NCI-H1105 (cell line): ENCODE results near the gene FAF2.
"Not testable (repeated sequence)": the region's sequence is repeated elsewhere in the genome, so short reads cannot be mapped to it uniquely, and the experiment has no call there.

Experiments
- DNase-seq: peaks from one replicate; lab custom pipeline; 2025; lab: John Stamatoyannopoulos, UW

The FAF2 gene

GRCh38 chr5:176454724-176455394 lies 6.7 kb downstream of the FAF2 start:
- DNase-seq, result no peak

GRCh38 chr5:176458904-176459561 lies 10.8 kb downstream of the FAF2 start:
- DNase-seq, result no peak

GRCh38 chr5:176461349-176461748 lies 13.2 kb downstream of the FAF2 start:
- no peak for DNase-seq

- DNase-seq, result no peak
Observed at GRCh38 chr5:176463113-176463764, 15.1 kb downstream of the FAF2 start.

GRCh38 chr5:176466245-176466871 lies 18.2 kb downstream of the FAF2 start:
- DNase-seq, result no peak

GRCh38 chr5:176469296-176469695 lies 21.1 kb downstream of the FAF2 start:
- DNase-seq, result no peak

GRCh38 chr5:176470539-176470938 lies 22.4 kb downstream of the FAF2 start:
- no peak for DNase-seq

GRCh38 chr5:176471098-176471497 lies 22.9 kb downstream of the FAF2 start:
- DNase-seq, result no peak

DNA sequence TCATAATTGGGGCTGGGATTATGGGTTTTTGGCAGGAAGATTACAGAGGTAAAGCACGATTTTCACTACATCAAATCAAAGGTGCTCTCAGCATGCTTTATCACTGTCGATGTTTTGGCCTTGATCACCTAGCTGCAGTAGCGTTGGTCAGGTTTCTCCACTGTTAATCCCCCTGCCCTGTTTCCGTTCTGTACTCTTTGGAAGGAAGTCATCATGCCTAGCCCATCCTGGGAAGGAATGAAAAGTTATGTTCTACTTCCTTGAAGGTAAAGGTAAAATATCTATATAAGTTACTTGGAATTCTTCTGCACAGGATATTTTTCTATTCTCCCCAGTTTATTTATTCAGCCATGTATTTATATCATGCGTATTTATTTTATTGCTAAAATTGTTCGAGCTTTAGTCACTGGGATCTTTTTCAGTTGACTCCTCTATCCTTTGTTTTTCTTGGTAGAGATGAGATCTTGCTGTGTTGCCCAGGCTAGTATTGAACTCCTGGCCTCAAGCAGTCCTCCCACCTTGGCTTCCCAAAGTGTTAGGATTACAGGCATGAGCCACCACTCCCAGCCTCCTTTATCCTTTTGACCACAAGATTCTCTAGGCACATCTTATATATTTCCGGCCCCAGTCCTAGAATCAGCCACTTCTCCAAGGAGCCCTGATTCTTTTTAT lies 25.3 kb downstream of the FAF2 start:
- DNase-seq, result no peak

DNA sequence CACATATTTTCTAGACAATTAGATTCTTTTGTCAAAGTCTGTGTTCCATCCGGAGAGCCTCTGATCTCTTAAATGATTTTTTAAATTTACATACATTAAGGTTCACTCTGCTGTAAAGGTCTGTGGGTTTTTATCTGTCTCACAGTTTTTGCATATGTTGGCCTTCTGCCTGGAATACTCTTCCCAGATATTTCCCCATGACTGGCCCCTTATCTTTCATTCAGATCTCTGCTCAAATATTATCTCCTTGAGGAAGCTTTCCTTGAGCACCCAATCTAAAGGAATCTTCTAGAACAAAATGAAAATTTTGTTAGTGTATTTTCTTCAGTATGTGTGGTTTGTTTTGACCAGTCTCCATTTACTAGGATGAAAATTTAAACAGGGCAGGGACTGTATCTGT lies 26.3 kb downstream of the FAF2 start:
- no peak for DNase-seq

DNA sequence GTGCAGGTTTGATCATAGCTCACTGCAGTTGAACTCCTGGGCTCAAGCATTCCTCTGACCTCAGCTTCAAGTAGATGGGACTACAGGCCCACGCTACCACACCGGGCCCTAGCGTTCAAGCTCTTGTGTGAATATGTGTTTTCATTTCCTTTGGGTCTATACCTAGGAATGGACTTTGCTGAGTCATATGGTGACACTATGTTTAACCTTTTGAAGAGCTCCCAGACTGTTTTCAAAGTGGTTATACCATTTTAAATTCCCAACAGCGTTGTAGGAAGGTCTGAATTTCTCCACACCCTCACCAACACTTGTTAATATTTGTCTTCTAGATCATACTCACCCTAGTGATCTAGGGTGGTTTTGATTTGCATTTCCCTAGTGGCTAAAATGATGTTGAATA lies 33.5 kb downstream of the FAF2 start:
- DNase-seq, result no peak

DNA sequence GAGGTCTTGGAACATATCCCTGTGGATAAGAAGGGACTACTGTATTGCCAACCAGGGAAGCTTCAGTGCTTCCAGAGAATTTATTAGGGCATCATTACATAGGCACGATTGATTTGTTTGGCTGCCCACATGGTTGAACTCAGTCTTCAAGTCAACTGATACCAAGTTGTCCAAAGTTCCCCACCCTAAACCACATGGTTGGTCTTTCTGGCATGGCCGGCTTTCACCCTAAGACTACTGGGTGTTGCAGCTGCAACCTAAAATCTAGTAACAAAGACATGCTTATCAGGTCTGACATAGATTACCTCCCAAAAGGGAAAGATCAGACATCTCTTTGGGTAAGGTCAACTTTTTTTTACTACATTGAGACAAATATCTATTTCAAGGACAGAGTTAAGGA lies 37.0 kb downstream of the FAF2 start:
- DNase-seq, result no peak

DNA sequence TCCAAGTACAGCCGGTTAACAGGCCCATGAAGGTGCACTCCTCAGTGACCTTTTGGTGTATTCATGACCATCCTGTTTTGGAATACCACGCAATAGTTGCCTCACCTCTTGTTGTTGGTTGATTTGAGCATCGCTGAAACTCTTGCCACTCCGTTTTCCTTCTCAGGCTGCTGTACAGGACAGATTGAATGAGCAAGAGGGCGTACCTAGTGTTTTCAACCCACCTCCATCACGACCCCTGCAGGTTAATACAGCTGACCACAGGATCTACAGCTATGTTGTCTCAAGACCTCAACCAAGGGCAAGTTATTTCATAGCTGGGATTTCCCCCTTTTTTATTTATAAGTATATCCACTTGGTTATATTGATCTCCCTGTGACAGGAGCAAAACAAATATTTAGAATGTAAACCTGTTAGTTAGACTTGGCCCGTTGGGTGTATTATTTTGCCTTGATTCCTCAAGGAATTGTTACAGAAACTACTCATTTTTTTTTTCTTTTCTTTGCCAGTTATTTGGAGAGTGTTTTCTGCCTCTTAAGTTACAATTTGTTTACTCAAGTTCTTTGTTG lies 38.1 kb downstream of the FAF2 start:
- no peak for DNase-seq

GRCh38 chr5:176487160-176487559 lies 39.0 kb downstream of the FAF2 start:
- DNase-seq, result not testable (repeated sequence)

DNA sequence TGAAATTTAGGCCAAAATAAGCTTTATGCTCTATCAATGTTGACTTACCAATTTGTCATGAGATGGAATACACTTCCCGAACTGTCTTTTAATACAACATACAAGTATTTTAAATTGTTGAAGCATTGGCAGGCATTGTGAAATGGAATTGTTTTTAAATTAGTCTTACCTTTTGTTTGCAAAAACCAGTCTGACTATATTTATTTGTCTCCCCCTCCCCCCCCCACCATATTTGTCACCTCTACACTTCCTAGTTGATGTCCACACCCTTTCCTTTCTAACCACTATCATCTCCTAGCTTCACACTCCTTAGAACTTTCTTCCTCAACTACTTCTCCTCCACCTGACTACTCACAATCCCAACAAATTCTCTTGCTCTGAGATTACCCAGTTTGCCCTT lies 40.9 kb downstream of the FAF2 start:
- DNase-seq, result no peak

DNA sequence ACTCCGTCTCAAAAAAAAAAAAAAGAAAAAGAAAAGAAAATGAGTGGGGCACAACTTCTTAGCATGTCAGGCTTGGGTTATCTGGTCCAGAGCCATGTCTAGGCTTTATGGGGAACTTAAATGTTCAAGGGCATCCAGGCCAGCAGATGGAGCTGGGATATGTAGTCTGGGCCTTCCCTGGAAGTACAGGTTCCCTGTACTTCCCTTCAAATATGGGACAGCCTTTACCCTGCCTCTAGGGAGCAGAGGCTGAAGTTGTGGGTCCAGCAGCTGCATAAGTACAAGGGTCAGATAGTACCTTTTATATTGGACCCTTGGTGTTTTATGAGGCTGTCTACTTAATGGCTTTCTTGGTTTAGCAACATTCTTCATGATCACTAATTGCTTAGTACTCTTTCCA lies 42.1 kb downstream of the FAF2 start:
- DNase-seq, result no peak

- DNase-seq, result no peak
Observed at GRCh38 chr5:176491101-176491502, 42.9 kb downstream of the FAF2 start.

GRCh38 chr5:176491901-176492300 lies 43.7 kb downstream of the FAF2 start:
- no peak for DNase-seq

GRCh38 chr5:176492431-176492830 lies 44.2 kb downstream of the FAF2 start:
- no peak for DNase-seq

GRCh38 chr5:176497852-176498251 lies 49.7 kb downstream of the FAF2 start:
- no peak for DNase-seq

DNA sequence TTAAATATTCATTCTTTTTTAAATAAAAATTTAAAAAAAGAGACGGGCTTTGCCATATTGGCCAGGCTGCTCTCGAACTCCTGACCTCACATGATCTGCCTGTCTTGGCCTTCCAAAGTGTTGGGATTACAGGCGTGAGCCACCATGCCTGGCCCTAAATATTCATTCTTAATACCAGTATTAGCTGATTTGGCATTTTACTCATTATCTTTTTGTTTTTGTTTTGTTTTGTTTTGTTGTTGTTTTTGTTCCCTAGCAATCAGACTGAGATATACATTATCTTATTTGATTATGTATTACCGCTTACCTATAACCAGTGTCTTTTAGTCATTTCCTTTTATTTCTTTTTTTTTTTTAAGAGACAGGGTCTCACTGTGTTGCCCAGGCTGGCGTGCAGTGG lies 51.1 kb downstream of the FAF2 start:
- DNase-seq, result no peak

- DNase-seq, result no peak
Observed at GRCh38 chr5:176500511-176500910, 52.3 kb downstream of the FAF2 start.
